ENCODE results near the gene OR9Q2.

OR9Q2 gene

DNA sequence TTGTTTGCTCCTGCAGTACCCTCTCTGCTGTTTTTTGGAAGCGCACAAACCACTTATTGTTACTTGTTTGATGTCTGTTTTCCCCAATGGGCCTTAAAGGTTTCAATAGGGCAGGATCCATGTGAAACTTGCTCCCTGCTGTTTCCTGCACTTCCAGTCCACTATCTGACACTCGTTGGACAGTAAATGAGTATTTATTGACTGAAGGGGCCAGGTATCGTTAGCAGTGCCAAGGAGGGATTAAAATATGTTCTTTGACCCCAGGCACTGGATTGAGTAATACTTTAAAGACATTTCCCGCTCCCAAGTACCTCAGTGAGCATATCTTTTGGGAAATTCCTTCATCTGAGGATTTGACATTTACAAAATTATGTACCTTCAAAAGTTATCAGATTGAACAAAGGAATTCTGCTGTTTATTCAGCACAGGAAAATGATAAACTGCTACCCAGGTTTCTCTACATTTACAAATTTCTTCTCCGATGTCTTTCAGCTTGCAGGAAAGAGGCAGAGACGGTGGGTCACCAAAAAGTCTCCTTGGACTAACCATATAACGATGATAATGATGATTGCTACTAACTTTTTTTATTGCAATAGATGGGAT lies 23.3 kb upstream of the OR9Q2 start:
- Histone ChIP-seq H3K9ac (no peak overlapping the region), H3K27me3 (ENCODE audit: control insufficient read depth, insufficient read depth, low read length) (no peaks in the 10 kb centered on the region), H3K27ac (no peak overlapping the region), H3K9me3 (ENCODE audit: control insufficient read depth, low read length) (no peaks in the 10 kb centered on the region), H3K36me3 (ENCODE audit: control insufficient read depth, insufficient read depth, low read length) (no peaks in the 10 kb centered on the region), H3K4me2 (ENCODE audit: low read length) (no peak overlapping the region), H2AFZ (no peak overlapping the region), H3K79me2 (no peaks in the 10 kb centered on the region), H3K4me3 (ENCODE audit: low read depth, low read length) (no peak overlapping the region), H3K4me1 (no peaks in the 10 kb centered on the region)
- TF ChIP-seq, protein P1, sequence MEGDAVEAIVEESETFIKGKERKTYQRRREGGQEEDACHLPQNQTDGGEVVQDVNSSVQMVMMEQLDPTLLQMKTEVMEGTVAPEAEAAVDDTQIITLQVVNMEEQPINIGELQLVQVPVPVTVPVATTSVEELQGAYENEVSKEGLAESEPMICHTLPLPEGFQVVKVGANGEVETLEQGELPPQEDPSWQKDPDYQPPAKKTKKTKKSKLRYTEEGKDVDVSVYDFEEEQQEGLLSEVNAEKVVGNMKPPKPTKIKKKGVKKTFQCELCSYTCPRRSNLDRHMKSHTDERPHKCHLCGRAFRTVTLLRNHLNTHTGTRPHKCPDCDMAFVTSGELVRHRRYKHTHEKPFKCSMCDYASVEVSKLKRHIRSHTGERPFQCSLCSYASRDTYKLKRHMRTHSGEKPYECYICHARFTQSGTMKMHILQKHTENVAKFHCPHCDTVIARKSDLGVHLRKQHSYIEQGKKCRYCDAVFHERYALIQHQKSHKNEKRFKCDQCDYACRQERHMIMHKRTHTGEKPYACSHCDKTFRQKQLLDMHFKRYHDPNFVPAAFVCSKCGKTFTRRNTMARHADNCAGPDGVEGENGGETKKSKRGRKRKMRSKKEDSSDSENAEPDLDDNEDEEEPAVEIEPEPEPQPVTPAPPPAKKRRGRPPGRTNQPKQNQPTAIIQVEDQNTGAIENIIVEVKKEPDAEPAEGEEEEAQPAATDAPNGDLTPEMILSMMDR (IDR thresholded peaks at IDR 0.05): no peak

- Histone ChIP-seq H3K27ac (no peak overlapping the region), H3K4me3 (ENCODE audit: low read depth, low read length) (no peak overlapping the region), H3K4me2 (ENCODE audit: low read length) (no peak overlapping the region), H3K79me2 (no peaks in the 10 kb centered on the region), H3K9ac (no peak overlapping the region), H2AFZ (no peak overlapping the region), H3K9me3 (ENCODE audit: control insufficient read depth, low read length) (no peaks in the 10 kb centered on the region), H3K4me1 (no peaks in the 10 kb centered on the region), H3K27me3 (ENCODE audit: control insufficient read depth, insufficient read depth, low read length) (no peaks in the 10 kb centered on the region), H3K36me3 (ENCODE audit: control insufficient read depth, insufficient read depth, low read length) (no peaks in the 10 kb centered on the region)
- TF ChIP-seq, protein P1 (IDR thresholded peaks at IDR 0.05): no peak
Measured at GRCh38 chr11:58177409-58178054, 11.3 kb upstream of the OR9Q2 start.

DNA sequence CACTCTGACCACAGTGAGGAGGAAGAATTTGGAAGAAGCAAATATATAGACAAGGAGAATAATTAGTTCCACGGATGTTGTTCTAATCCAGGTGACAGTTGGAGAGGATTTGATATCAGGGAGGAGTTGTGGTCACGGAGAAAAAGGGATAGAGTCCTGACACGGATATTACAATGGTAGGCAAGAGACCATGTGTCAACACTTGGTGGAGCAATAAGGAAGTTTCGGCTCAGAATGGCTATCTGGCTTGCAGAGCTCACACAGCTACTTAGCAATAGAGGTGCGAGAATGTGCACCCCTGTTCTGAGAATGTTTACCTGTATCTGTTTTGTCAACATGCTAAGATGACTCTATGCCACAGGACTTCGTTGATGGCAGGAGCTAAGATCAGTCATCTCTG lies 10.4 kb upstream of the OR9Q2 start:
- Histone ChIP-seq H3K36me3 (ENCODE audit: control insufficient read depth, insufficient read depth, low read length) (no peaks in the 10 kb centered on the region), H3K4me1 (no peaks in the 10 kb centered on the region), H3K9me3 (ENCODE audit: control insufficient read depth, low read length) (no peaks in the 10 kb centered on the region), H3K4me3 (ENCODE audit: low read depth, low read length) (no peak overlapping the region), H3K27ac (no peak overlapping the region), H3K9ac (no peak overlapping the region), H3K79me2 (no peaks in the 10 kb centered on the region), H3K27me3 (ENCODE audit: control insufficient read depth, insufficient read depth, low read length) (no peaks in the 10 kb centered on the region), H3K4me2 (ENCODE audit: low read length) (no peak overlapping the region), H2AFZ (no peak overlapping the region)
- TF ChIP-seq, protein P1 (IDR thresholded peaks at IDR 0.05): no peak

DNA sequence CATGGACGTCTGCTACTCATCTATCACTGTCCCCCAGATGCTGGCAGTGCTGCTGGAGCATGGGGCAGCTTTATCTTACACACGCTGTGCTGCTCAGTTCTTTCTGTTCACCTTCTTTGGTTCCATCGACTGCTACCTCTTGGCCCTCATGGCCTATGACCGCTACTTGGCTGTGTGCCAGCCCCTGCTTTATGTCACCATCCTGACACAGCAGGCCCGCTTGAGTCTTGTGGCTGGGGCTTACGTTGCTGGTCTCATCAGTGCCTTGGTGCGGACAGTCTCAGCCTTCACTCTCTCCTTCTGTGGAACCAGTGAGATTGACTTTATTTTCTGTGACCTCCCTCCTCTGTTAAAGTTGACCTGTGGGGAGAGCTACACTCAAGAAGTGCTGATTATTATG lies 9.2 kb upstream of the OR9Q2 start:
- TF ChIP-seq, protein P1 (IDR thresholded peaks at IDR 0.05): no peak
- Histone ChIP-seq H3K79me2 (no peaks in the 10 kb centered on the region), H3K36me3 (ENCODE audit: control insufficient read depth, insufficient read depth, low read length) (no peaks in the 10 kb centered on the region), H2AFZ (no peak overlapping the region), H3K4me1 (no peaks in the 10 kb centered on the region), H3K27ac (no peak overlapping the region), H3K4me2 (ENCODE audit: low read length) (no peak overlapping the region), H3K9me3 (ENCODE audit: control insufficient read depth, low read length) (no peaks in the 10 kb centered on the region), H3K9ac (no peak overlapping the region), H3K27me3 (ENCODE audit: control insufficient read depth, insufficient read depth, low read length) (no peaks in the 10 kb centered on the region), H3K4me3 (ENCODE audit: low read depth, low read length) (no peak overlapping the region)

DNA sequence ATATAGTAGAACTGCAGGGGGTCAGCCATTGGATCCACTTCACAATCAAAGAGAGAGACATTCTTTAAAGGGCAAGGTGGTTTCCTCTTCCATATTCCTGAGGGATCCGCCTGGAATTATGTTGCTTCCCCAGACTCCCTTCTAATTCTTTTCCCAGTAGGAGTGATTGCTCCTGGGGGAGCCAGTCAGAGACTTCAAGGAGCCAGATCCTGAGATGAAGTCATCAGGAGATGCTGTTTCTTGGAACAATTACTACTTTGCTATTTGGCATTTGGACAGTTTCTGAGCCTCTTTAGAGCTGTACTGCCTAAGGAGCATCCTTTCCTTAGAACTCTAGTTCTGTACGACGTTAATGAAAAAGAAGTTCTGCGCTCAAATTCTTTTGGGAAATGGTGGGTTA lies 1.9 kb upstream of the OR9Q2 start:
- no peaks in the 10 kb centered on the region for H3K27me3 ChIP-seq (ENCODE audit: control insufficient read depth, insufficient read depth, low read length)
- no peaks in the 10 kb centered on the region for H3K79me2 ChIP-seq
- H3K9ac ChIP-seq: no peak overlapping the region
- H3K4me3 ChIP-seq (ENCODE audit: low read depth, low read length): no peak overlapping the region
- TF ChIP-seq, protein P1 (IDR thresholded peaks at IDR 0.05): no peak
- H3K36me3 ChIP-seq (ENCODE audit: control insufficient read depth, insufficient read depth, low read length): no peaks in the 10 kb centered on the region
- no peaks in the 10 kb centered on the region for H3K9me3 ChIP-seq (ENCODE audit: control insufficient read depth, low read length)
- H3K4me1 ChIP-seq: no peaks in the 10 kb centered on the region
- no peak overlapping the region for H2AFZ ChIP-seq
- no peak overlapping the region for H3K4me2 ChIP-seq (ENCODE audit: low read length)
- no peak overlapping the region for H3K27ac ChIP-seq

Data from parathyroid adenoma (tissue), 2 donors.